Epidermal melanocyte (primary cell): ENCODE results near the gene KLHL29.
A peak's percentile ranks its signal among the peaks of the same experiment; 100 is the strongest.

ENCODE experiments used
- DNase-seq: peaks from one replicate; pipeline ENCODE4 v3.0.0; 2011; ENCODE audit warnings: low spot score; ENCODE audit not compliant: insufficient read length

The KLHL29 gene

GRCh38 chr2:23422089-23423061 is 37.4 kb downstream of the KLHL29 start:
- no peak for DNase-seq

- no peak for DNase-seq
These were observed 38.3 kb downstream of the KLHL29 start for GRCh38 chr2:23423062-23423872.

- no peak for DNase-seq
These were observed 39.1 kb downstream of the KLHL29 start for GRCh38 chr2:23423873-23424680.

- no peak for DNase-seq
These were observed 40.4 kb downstream of the KLHL29 start for GRCh38 chr2:23425338-23425871.

GRCh38 chr2:23425885-23426262 is 40.9 kb downstream of the KLHL29 start:
- DNase-seq, result no peak

GRCh38 chr2:23426263-23426905 is 41.4 kb downstream of the KLHL29 start:
- DNase-seq, result no peak

GRCh38 chr2:23427350-23427749 is 42.4 kb downstream of the KLHL29 start:
- DNase-seq, result no peak

- DNase-seq, result no peak
These were observed 43.0 kb downstream of the KLHL29 start for GRCh38 chr2:23427976-23428375.

GRCh38 chr2:23429036-23429435 is 44.1 kb downstream of the KLHL29 start:
- no peak for DNase-seq

- DNase-seq, result no peak
These were observed 45.3 kb downstream of the KLHL29 start for GRCh38 chr2:23430263-23430662.

- no peak for DNase-seq
These were observed 47.6 kb downstream of the KLHL29 start for GRCh38 chr2:23432531-23432930.

- DNase-seq, result no peak
These were observed 48.3 kb downstream of the KLHL29 start for GRCh38 chr2:23433282-23433681.

- DNase-seq, result no peak
These were observed 49.7 kb downstream of the KLHL29 start for GRCh38 chr2:23434721-23435121.

- DNase-seq, result no peak
These were observed 50.5 kb downstream of the KLHL29 start for GRCh38 chr2:23435250-23436035.

- no peak for DNase-seq
These were observed 51.5 kb downstream of the KLHL29 start for GRCh38 chr2:23436346-23437098.

GRCh38 chr2:23441414-23441813 is 56.4 kb downstream of the KLHL29 start:
- no peak for DNase-seq

- peak; percentile 34 for DNase-seq
These were observed 60.5 kb downstream of the KLHL29 start for GRCh38 chr2:23445450-23445868.

GRCh38 chr2:23446916-23447315 is 61.9 kb downstream of the KLHL29 start:
- DNase-seq, result no peak

GRCh38 chr2:23447405-23447804 is 62.4 kb downstream of the KLHL29 start:
- no peak for DNase-seq
